Measurements from ENCODE around the gene SPDYE8. TPM values are rescaled to one million over a fixed set of nuclear protein-coding genes. Genes with fewer than 3 reads are reported as not detected.
"Not testable (repeated sequence)": the region's sequence is repeated elsewhere in the genome, so short reads cannot be mapped to it uniquely, and the experiment has no call there.

The SPDYE8 gene
- not detected for polyA plus RNA-seq (2013, experiment 1 of 2)
- not detected for polyA plus RNA-seq (2013, experiment 2 of 2)

- H3K79me2 ChIP-seq (ENCODE audit: control insufficient read depth, insufficient read depth, low read length); H4K8ac ChIP-seq (ENCODE audit: low read depth, low read length); H3K18ac ChIP-seq (ENCODE audit: low read length); DNase-seq; H3K56ac ChIP-seq (ENCODE audit: low read length); H3K9ac ChIP-seq (ENCODE audit: low read length); H3K4me1 ChIP-seq (ENCODE audit: control insufficient read depth, low read depth, low read length); H3K27ac ChIP-seq (ENCODE audit: low read depth, low read length); H3K4ac ChIP-seq (ENCODE audit: low read depth, low read length); H2BK15ac ChIP-seq (replicated peaks; ENCODE audit: low read depth); H4K5ac ChIP-seq (ENCODE audit: low read length); H3K27me3 ChIP-seq (ENCODE audit: insufficient read depth, low read length, poor library complexity); H2BK120ac ChIP-seq (ENCODE audit: low read depth, low read length); H3K4me3 ChIP-seq (ENCODE audit: low read length); H2AK5ac ChIP-seq (ENCODE audit: low read length); H3K4me2 ChIP-seq (ENCODE audit: low read length); H3K36me3 ChIP-seq (ENCODE audit: control insufficient read depth, insufficient read depth, low read length); H2BK5ac ChIP-seq (ENCODE audit: low read length); H3K79me1 ChIP-seq (ENCODE audit: low read length); H3K23ac ChIP-seq (ENCODE audit: low read length): not testable (repeated sequence)
- no CpG with 5 or more reads among the region's 8 CpGs for WGBS (ENCODE audit: extremely low coverage, insufficient coverage, low lambda C conversion rate)
Measured at GRCh38 chr7:73029666-73030065, at the start of gene SPDYE8. TSS of gene SPDYE8 (minus strand) at chr7:73029766. CDS start at chr7:73027966, 1,800 bp downstream.

- not testable (repeated sequence) for H2BK120ac ChIP-seq (ENCODE audit: low read depth, low read length); H3K4me3 ChIP-seq (ENCODE audit: low read length); H3K56ac ChIP-seq (ENCODE audit: low read length); H3K23ac ChIP-seq (ENCODE audit: low read length); H3K4ac ChIP-seq (ENCODE audit: low read depth, low read length); H3K4me2 ChIP-seq (ENCODE audit: low read length); H4K5ac ChIP-seq (ENCODE audit: low read length); DNase-seq; H3K4me1 ChIP-seq (ENCODE audit: control insufficient read depth, low read depth, low read length); H3K79me2 ChIP-seq (ENCODE audit: control insufficient read depth, insufficient read depth, low read length); H3K9ac ChIP-seq (ENCODE audit: low read length); H3K27me3 ChIP-seq (ENCODE audit: insufficient read depth, low read length, poor library complexity); H3K18ac ChIP-seq (ENCODE audit: low read length); H4K8ac ChIP-seq (ENCODE audit: low read depth, low read length); H3K36me3 ChIP-seq (ENCODE audit: control insufficient read depth, insufficient read depth, low read length); H2BK15ac ChIP-seq (replicated peaks; ENCODE audit: low read depth); H3K27ac ChIP-seq (ENCODE audit: low read depth, low read length); H2AK5ac ChIP-seq (ENCODE audit: low read length); H2BK5ac ChIP-seq (ENCODE audit: low read length); H3K79me1 ChIP-seq (ENCODE audit: low read length)
- WGBS (ENCODE audit: extremely low coverage, insufficient coverage, low lambda C conversion rate) = no CpG with 5 or more reads among the region's 8 CpGs
Measured at GRCh38 chr7:73057811-73058210, 28.2 kb upstream of the SPDYE8 start, which contains the start of gene SPDYE11. TSS of gene SPDYE11 (minus strand) at chr7:73057911. CDS start at chr7:73056111, 1,800 bp downstream.

GRCh38 chr7:73006491-73006890, 23.1 kb downstream of the SPDYE8 start:
- not testable (repeated sequence) for H3K36me3 ChIP-seq (ENCODE audit: control insufficient read depth, insufficient read depth, low read length); H3K79me1 ChIP-seq (ENCODE audit: low read length); H3K56ac ChIP-seq (ENCODE audit: low read length); H3K27me3 ChIP-seq (ENCODE audit: insufficient read depth, low read length, poor library complexity); H4K5ac ChIP-seq (ENCODE audit: low read length); H3K4me2 ChIP-seq (ENCODE audit: low read length); H2AK5ac ChIP-seq (ENCODE audit: low read length); H3K23ac ChIP-seq (ENCODE audit: low read length); H2BK15ac ChIP-seq (replicated peaks; ENCODE audit: low read depth); H3K4ac ChIP-seq (ENCODE audit: low read depth, low read length); H3K4me1 ChIP-seq (ENCODE audit: control insufficient read depth, low read depth, low read length); H3K18ac ChIP-seq (ENCODE audit: low read length); DNase-seq; H3K9ac ChIP-seq (ENCODE audit: low read length); H3K79me2 ChIP-seq (ENCODE audit: control insufficient read depth, insufficient read depth, low read length); H3K4me3 ChIP-seq (ENCODE audit: low read length); H4K8ac ChIP-seq (ENCODE audit: low read depth, low read length); H2BK5ac ChIP-seq (ENCODE audit: low read length); H2BK120ac ChIP-seq (ENCODE audit: low read depth, low read length); H3K27ac ChIP-seq (ENCODE audit: low read depth, low read length)
- no CpG with 5 or more reads among the region's 10 CpGs for WGBS (ENCODE audit: extremely low coverage, insufficient coverage, low lambda C conversion rate)

- H4K5ac ChIP-seq (ENCODE audit: low read length); H2BK5ac ChIP-seq (ENCODE audit: low read length); H2BK15ac ChIP-seq (replicated peaks; ENCODE audit: low read depth); H3K4me1 ChIP-seq (ENCODE audit: control insufficient read depth, low read depth, low read length); H3K23ac ChIP-seq (ENCODE audit: low read length); H3K36me3 ChIP-seq (ENCODE audit: control insufficient read depth, insufficient read depth, low read length); H3K79me1 ChIP-seq (ENCODE audit: low read length); H2BK120ac ChIP-seq (ENCODE audit: low read depth, low read length); H3K18ac ChIP-seq (ENCODE audit: low read length); H3K4me2 ChIP-seq (ENCODE audit: low read length); H3K4me3 ChIP-seq (ENCODE audit: low read length); H2AK5ac ChIP-seq (ENCODE audit: low read length); H4K8ac ChIP-seq (ENCODE audit: low read depth, low read length); H3K79me2 ChIP-seq (ENCODE audit: control insufficient read depth, insufficient read depth, low read length); H3K27me3 ChIP-seq (ENCODE audit: insufficient read depth, low read length, poor library complexity); H3K4ac ChIP-seq (ENCODE audit: low read depth, low read length): not testable (repeated sequence)
- peak overlapping the region; percentile 86 for H3K56ac ChIP-seq (ENCODE audit: low read length)
- WGBS (ENCODE audit: extremely low coverage, insufficient coverage, low lambda C conversion rate) = no CpG with 5 or more reads among the region's 66 CpGs
- H3K9ac ChIP-seq (ENCODE audit: low read length) = peak overlapping the region; percentile 63
- peak; percentile 97 for DNase-seq
- H3K27ac ChIP-seq (ENCODE audit: low read depth, low read length) = peak overlapping the region; percentile 73
Measured at GRCh38 chr7:73005693-73006447, 23.7 kb downstream of the SPDYE8 start.

GRCh38 chr7:73005356-73005692, 24.2 kb downstream of the SPDYE8 start:
- H3K18ac ChIP-seq (ENCODE audit: low read length); H3K79me2 ChIP-seq (ENCODE audit: control insufficient read depth, insufficient read depth, low read length); H2BK120ac ChIP-seq (ENCODE audit: low read depth, low read length); H3K4ac ChIP-seq (ENCODE audit: low read depth, low read length); DNase-seq; H4K8ac ChIP-seq (ENCODE audit: low read depth, low read length); H3K23ac ChIP-seq (ENCODE audit: low read length); H2BK5ac ChIP-seq (ENCODE audit: low read length); H4K5ac ChIP-seq (ENCODE audit: low read length); H2BK15ac ChIP-seq (replicated peaks; ENCODE audit: low read depth); H3K4me2 ChIP-seq (ENCODE audit: low read length); H3K4me1 ChIP-seq (ENCODE audit: control insufficient read depth, low read depth, low read length); H2AK5ac ChIP-seq (ENCODE audit: low read length); H3K27me3 ChIP-seq (ENCODE audit: insufficient read depth, low read length, poor library complexity); H3K36me3 ChIP-seq (ENCODE audit: control insufficient read depth, insufficient read depth, low read length); H3K4me3 ChIP-seq (ENCODE audit: low read length); H3K79me1 ChIP-seq (ENCODE audit: low read length): not testable (repeated sequence)
- Histone ChIP-seq H3K9ac (ENCODE audit: low read length) (peak overlapping the region; percentile 60), H3K27ac (ENCODE audit: low read depth, low read length) (peak overlapping the region; percentile 73), H3K56ac (ENCODE audit: low read length) (peak overlapping the region; percentile 73)
- no CpG with 5 or more reads among the region's 30 CpGs for WGBS (ENCODE audit: extremely low coverage, insufficient coverage, low lambda C conversion rate)

Data from mesendoderm (in vitro differentiated cells).